ENCODE measurements around the gene XIST.
"Not testable (repeated sequence)": the region's sequence is repeated elsewhere in the genome, so short reads cannot be mapped to it uniquely, and the experiment has no call there.

The XIST gene

DNA sequence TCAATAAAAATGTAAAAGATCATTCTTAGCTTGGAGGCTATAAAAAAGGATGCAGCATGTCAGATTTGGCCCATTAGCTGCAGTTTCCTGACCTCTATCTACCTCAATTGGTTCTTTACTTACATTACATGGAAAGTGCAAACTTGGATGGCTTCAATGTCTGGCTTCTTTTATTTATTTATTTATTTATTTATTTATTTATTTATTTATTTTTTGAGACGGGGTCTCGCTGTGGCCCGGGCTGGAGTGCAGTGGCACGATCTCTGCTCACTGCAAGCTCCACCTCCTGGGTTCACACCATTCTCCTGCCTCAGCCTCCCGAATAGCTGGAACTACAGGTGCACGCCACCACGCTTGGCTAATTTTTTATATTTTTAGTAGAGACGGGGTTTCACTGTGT lies 60.0 kb downstream of the XIST start:
- DNase-seq = not testable (repeated sequence)

DNA sequence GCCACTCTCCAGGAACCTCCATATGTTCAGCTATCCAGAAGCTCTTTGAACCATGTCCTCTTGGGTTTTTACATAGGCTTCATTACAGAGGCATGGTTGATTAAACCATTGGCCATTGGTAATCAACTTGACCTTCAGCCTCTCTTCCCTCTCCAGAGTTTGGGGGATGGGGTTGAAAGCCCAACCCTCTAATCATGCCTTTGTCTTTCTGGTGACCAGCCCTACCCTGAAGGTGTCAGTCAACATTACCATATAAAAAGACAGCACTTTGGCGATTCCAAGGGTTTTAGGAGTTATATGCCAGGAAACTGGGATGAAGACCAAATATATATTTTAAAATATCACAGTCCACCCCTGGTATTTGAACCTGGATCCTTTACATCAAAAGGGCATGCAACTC lies 67.0 kb downstream of the XIST start:
- DNase-seq = no peak
